ENCODE measurements around the gene KCNH6. TPM values are rescaled to one million over a fixed set of nuclear protein-coding genes. Genes with fewer than 3 reads are reported as not detected.

The KCNH6 gene
- total and polyA plus RNA-seq, 9 of the 15 experiments (the other 6 are each of a cell fraction or from before 2014, with no cell fraction given) = not detected

- H3K27me3 ChIP-seq (ENCODE audit: control insufficient read depth in 2 of 2, insufficient read depth in 2 of 2, low read length in 2 of 2) = peaks cover 52 to 82% of the 10 kb centered on the region in 2 experiments; a peak in 4 of 5 replicates
- in situ Hi-C loops (cut with MboI) (no loop called here), intact Hi-C loops (cut with micrococcal nuclease) (no loop called here)
- no peaks in the 10 kb centered on the region for H3K9me1 ChIP-seq (ENCODE audit: control insufficient read depth, insufficient read depth, low read length)
- no peak overlapping the region for H3K27ac ChIP-seq (ENCODE audit: extremely low read depth, low read depth, low read length)
- peak overlapping the region in 1 of 2 experiments; percentile 33; a peak in 1 of 4 replicates for H3K9ac ChIP-seq (ENCODE audit: insufficient read depth in 1 of 2, low read depth in 2 of 2, low read length in 2 of 2)
- ChIA-PET CTCF (ENCODE audit: low intra/inter-chr PET ratio) (no interaction called here), POLR2A (no interaction called here)
- no peak overlapping the region for H3K4me2 ChIP-seq (ENCODE audit: insufficient read depth, low read length)
- ATAC-seq (no peak), DNase-seq (ENCODE audit: extremely low read depth in 1 of 4, low spot score in 3 of 4) (no peak), FAIRE-seq (no peak)
- H3K36me3 ChIP-seq (ENCODE audit: control insufficient read depth, insufficient read depth, low read length) = no peaks in the 10 kb centered on the region
- H2AFZ ChIP-seq (ENCODE audit: low read depth, low read length) = no peak overlapping the region
- no TSS peak for BruUV-seq (replicated peaks)
- TF ChIP-seq BRF2 (IDR thresholded peaks at IDR 0.05; ENCODE audit: borderline replicate concordance, insufficient read depth, insufficient read length) (no peak), EZH2 (IDR thresholded peaks at IDR 0.05; ENCODE audit: borderline replicate concordance, low read depth, low read length) (0 out of 2 replicates have a peak, but pooled peaks have one; percentile 21)
- no peaks in the 10 kb centered on the region for H3K9me3 ChIP-seq (replicated peaks; ENCODE audit: control insufficient read depth, insufficient read depth, low read depth, low read length)
- H3K4me3 ChIP-seq = no peak overlapping the region
- no peaks in the 10 kb centered on the region for H3K79me2 ChIP-seq (ENCODE audit: control insufficient read depth, insufficient read depth, low read length)
- WGBS (ENCODE audit: insufficient coverage, low coverage, missing lambda C conversion rate) = 14% methylated on average over 22 of the region's 22 CpGs
- peaks cover 3% of the 10 kb centered on the region; the same call in 1 of the 2 replicates for H4K20me1 ChIP-seq (replicated peaks; ENCODE audit: control insufficient read depth, insufficient read depth, low read length)
- peaks cover 0 to 13% of the 10 kb centered on the region in 2 experiments; a peak in 1 of 5 replicates for H3K4me1 ChIP-seq (replicated peaks in 1 of 2; ENCODE audit: control insufficient read depth in 2 of 2, insufficient read depth in 2 of 2, low read length in 2 of 2)
Observed at GRCh38 chr17:63490858-63491400, 32.2 kb upstream of the KCNH6 start.

GRCh38 chr17:63491413-63491812, 31.7 kb upstream of the KCNH6 start:
- in situ Hi-C loops (cut with MboI) (no loop called here), intact Hi-C loops (cut with micrococcal nuclease) (no loop called here)
- no peak for ATAC-seq
- Histone ChIP-seq H3K27me3 (ENCODE audit: control insufficient read depth in 2 of 2, insufficient read depth in 2 of 2, low read length in 2 of 2) (peaks cover 52 to 83% of the 10 kb centered on the region in 2 experiments; a peak in 4 of 5 replicates), H3K79me2 (ENCODE audit: control insufficient read depth, insufficient read depth, low read length) (no peaks in the 10 kb centered on the region), H3K9ac (ENCODE audit: insufficient read depth in 1 of 2, low read depth in 2 of 2, low read length in 2 of 2) (peak overlapping the region in 1 of 2 experiments; percentile 33; a peak in 1 of 4 replicates), H3K9me3 (replicated peaks; ENCODE audit: control insufficient read depth, insufficient read depth, low read depth, low read length) (no peaks in the 10 kb centered on the region), H3K9me1 (ENCODE audit: control insufficient read depth, insufficient read depth, low read length) (no peaks in the 10 kb centered on the region), H2AFZ (ENCODE audit: low read depth, low read length) (no peak overlapping the region), H3K36me3 (ENCODE audit: control insufficient read depth, insufficient read depth, low read length) (no peaks in the 10 kb centered on the region), H3K4me3 (no peak overlapping the region), H4K20me1 (replicated peaks; ENCODE audit: control insufficient read depth, insufficient read depth, low read length) (peaks cover 3% of the 10 kb centered on the region; the same call in 1 of the 2 replicates), H3K4me1 (replicated peaks in 1 of 2; ENCODE audit: control insufficient read depth in 2 of 2, insufficient read depth in 2 of 2, low read length in 2 of 2) (peaks cover 0 to 17% of the 10 kb centered on the region in 2 experiments; a peak in 1 of 5 replicates), H3K4me2 (ENCODE audit: insufficient read depth, low read length) (no peak overlapping the region), H3K27ac (ENCODE audit: extremely low read depth, low read depth, low read length) (no peak overlapping the region)
- ChIA-PET POLR2A (no interaction called here), CTCF (ENCODE audit: low intra/inter-chr PET ratio) (no interaction called here)
- TF ChIP-seq MEF2D (tag; conservative IDR thresholded peaks at IDR 0.05; ENCODE audit: low read depth) (no peak), MXI1 (IDR thresholded peaks at IDR 0.05; ENCODE audit: low read depth, low read length) (no peak), GABPA (tag; conservative IDR thresholded peaks at IDR 0.05; ENCODE audit: low read depth) (no peak), TSHZ1 (CRISPR knock-in tag; IDR thresholded peaks at IDR 0.05) (no peak), RBFOX2 (IDR thresholded peaks at IDR 0.05; ENCODE audit: low read depth, low read length) (no peak)
- BruUV-seq (replicated peaks) = no TSS peak
- no peak for DNase-seq (ENCODE audit: extremely low read depth in 1 of 4, low spot score in 3 of 4)
- WGBS (ENCODE audit: insufficient coverage, low coverage, missing lambda C conversion rate) = 1% methylated on average over 6 of the region's 8 CpGs
- no peak for FAIRE-seq
